AG04449 (cell line): Measurements from ENCODE around the gene TACC3.

Experiments used
- CTCF ChIA-PET: fragments of 350-600 bp; formaldehyde crosslinking; extraction: SDS; loops from one replicate; lab custom pipeline; 2021; ENCODE audit warnings: antibody characterized with exemption; lab: Yijun Ruan, JAX
- POLR2A ChIA-PET: fragments of 400-600, 350-600 bp; formaldehyde crosslinking; extraction: SDS; loops from one replicate; lab custom pipeline; 2020; ENCODE audit warnings: antibody characterized with exemption, inconsistent platforms; lab: Yijun Ruan, JAX
- DNase-seq: peaks from one replicate; pipeline ENCODE4 v3.0.0-alpha.2; 2010; ENCODE audit warnings: low read depth, low spot score
- H3K4me3 ChIP-seq: 2 replicates; pipeline ENCODE4 v1.5.1; 2011; ENCODE audit warnings: low read depth, mild to moderate bottlenecking, control low read depth, low read length
- TF ChIP-seq, protein P1 (sequence below): IDR thresholded peaks from one replicate; pipeline ENCODE4 v1.5.1; 2011; ENCODE audit warnings: mild to moderate bottlenecking, moderate library complexity, low read length, control low read depth, inconsistent platforms; ENCODE audit not compliant: insufficient read depth; ENCODE audit errors: missing control alignments

TACC3 gene

GRCh38 chr4:1792158-1792831, 71.0 kb downstream of the TACC3 start:
- H3K4me3 ChIP-seq, result no peak overlapping the region
- POLR2A ChIA-PET, result no interaction called here
- TF ChIP-seq, protein P1, sequence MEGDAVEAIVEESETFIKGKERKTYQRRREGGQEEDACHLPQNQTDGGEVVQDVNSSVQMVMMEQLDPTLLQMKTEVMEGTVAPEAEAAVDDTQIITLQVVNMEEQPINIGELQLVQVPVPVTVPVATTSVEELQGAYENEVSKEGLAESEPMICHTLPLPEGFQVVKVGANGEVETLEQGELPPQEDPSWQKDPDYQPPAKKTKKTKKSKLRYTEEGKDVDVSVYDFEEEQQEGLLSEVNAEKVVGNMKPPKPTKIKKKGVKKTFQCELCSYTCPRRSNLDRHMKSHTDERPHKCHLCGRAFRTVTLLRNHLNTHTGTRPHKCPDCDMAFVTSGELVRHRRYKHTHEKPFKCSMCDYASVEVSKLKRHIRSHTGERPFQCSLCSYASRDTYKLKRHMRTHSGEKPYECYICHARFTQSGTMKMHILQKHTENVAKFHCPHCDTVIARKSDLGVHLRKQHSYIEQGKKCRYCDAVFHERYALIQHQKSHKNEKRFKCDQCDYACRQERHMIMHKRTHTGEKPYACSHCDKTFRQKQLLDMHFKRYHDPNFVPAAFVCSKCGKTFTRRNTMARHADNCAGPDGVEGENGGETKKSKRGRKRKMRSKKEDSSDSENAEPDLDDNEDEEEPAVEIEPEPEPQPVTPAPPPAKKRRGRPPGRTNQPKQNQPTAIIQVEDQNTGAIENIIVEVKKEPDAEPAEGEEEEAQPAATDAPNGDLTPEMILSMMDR, result no peak
- CTCF ChIA-PET, result interaction anchor here (1.3 to 11.8 kb wide), 4 partner anchors 19 to 118 kb away, joined by 3 to 107 read pairs (median 5); no protein-coding TSS in a partner anchor
- DNase-seq, result no peak

GRCh38 chr4:1792832-1793495, 71.6 kb downstream of the TACC3 start, which contains the start of gene FGFR3:
Gene FGFR3, plus strand, starts transcription at chr4:1793293. Its CDS starts 642 bp downstream, at chr4:1793935.
- CTCF ChIA-PET, result interaction anchor here (1.3 to 11.8 kb wide), 3 partner anchors 18 to 118 kb away, joined by 4 to 107 read pairs (median 6); no protein-coding TSS in a partner anchor
- peak within 1 kb of the TSS; percentile 45 for H3K4me3 ChIP-seq
- DNase-seq, result no peak
- TF ChIP-seq, protein P1, result no peak
- POLR2A ChIA-PET, result no interaction called here

DNA sequence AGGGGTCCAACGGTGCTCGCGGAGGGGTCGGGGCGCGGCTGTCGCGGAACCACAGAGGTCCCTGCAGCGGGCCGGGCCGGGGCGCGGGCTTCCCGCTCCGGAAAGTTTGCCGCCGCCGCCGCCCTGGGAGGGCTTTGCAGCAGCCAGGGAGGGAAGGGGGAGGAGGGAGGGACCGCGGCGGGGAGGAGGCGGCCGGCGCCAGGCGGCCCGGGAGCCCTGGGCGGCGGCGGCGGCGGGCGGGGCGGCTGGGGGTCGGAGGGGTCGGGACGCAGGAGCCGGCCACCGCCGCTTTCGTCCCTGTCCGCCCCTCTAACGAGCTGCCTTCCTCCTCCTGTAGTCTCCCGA, 72.1 kb downstream of the TACC3 start:
- ChIA-PET CTCF (interaction anchor here (1.7 to 11.8 kb wide), 3 partner anchors 18 to 117 kb away, joined by 6 to 107 read pairs (median 7); no protein-coding TSS in a partner anchor), POLR2A (no interaction called here)
- no peak for DNase-seq
- H3K4me3 ChIP-seq, result peak overlapping the region; percentile 45
- TF ChIP-seq, protein P1, result no peak

- TF ChIP-seq, protein P1, result no peak
- CTCF ChIA-PET, result interaction anchor here (0.8 to 11.8 kb wide), 6 partner anchors 17 to 117 kb away, joined by 3 to 107 read pairs (median 4); no protein-coding TSS in a partner anchor
- H3K4me3 ChIP-seq, result peak overlapping the region; percentile 45
- no peak for DNase-seq
- POLR2A ChIA-PET, result interaction anchor here (0.7 kb wide), 1 partner anchor 20 kb away, joined by 3 read pairs; no protein-coding TSS in a partner anchor
Observed at GRCh38 chr4:1793940-1794808, 72.9 kb downstream of the TACC3 start.
